ENCODE results near the gene TSNAX. TPM values are rescaled to one million over a fixed set of nuclear protein-coding genes. Genes with fewer than 3 reads are reported as not detected.

The TSNAX gene
- total and polyA plus RNA-seq, 4 donors = 12.8 to 25.4 (median 19.6) TPM

GRCh38 chr1:231580874-231581273 is 52.4 kb downstream of the TSNAX start (continued):
- no peak for TF ChIP-seq CTCF (IDR thresholded peaks at IDR 0.05; ENCODE audit: low read depth, low read length, missing input control)
- no peak for TF ChIP-seq EGR1 (IDR thresholded peaks at IDR 0.05; ENCODE audit: low read depth in 2 of 2)
- no peak for TF ChIP-seq FOXA1 (IDR thresholded peaks at IDR 0.05)
- TF ChIP-seq RXRA (IDR thresholded peaks at IDR 0.05) = no peak

GRCh38 chr1:231581859-231582258 is 53.4 kb downstream of the TSNAX start:
- no peak for DNase-seq (ENCODE audit: low spot score)
- Histone ChIP-seq H3K4me1 (ENCODE audit: control insufficient read depth in 4 of 4, insufficient read depth in 4 of 4, low read length in 3 of 4) (no peaks in the 10 kb centered on the region), H3K4me3 (ENCODE audit: low read depth in 1 of 3, low read length in 3 of 3) (no peak overlapping the region), H3K27me3 (ENCODE audit: control insufficient read depth in 4 of 4, insufficient read depth in 4 of 4, low read length in 3 of 4) (no peaks in the 10 kb centered on the region), H3K36me3 (ENCODE audit: control insufficient read depth in 4 of 4, insufficient read depth in 3 of 4, low read depth in 1 of 4, low read length in 3 of 4) (peaks cover 0 to 2% (median 0%) of the 10 kb centered on the region in 4 donors), H3K27ac (ENCODE audit: low read depth in 1 of 2, low read length in 2 of 2) (no peak overlapping the region), H3K9ac (ENCODE audit: low read depth in 1 of 2, low read length in 2 of 2) (no peak overlapping the region), H3K9me3 (ENCODE audit: control insufficient read depth in 4 of 4, low read length in 3 of 4) (no peaks in the 10 kb centered on the region)
- TF ChIP-seq ZBTB33 (IDR thresholded peaks at IDR 0.05) = no peak
- TF ChIP-seq NR2F2 (IDR thresholded peaks at IDR 0.05) = no peak
- no peak for TF ChIP-seq TAF1 (conservative IDR thresholded peaks at IDR 0.05)
- no peak for TF ChIP-seq YY1 (IDR thresholded peaks at IDR 0.05)
- no peak for TF ChIP-seq HNF4G (IDR thresholded peaks at IDR 0.05)
- no peak for TF ChIP-seq JUND (IDR thresholded peaks at IDR 0.05)
- no peak for TF ChIP-seq ATF3 (IDR thresholded peaks at IDR 0.05)
- TF ChIP-seq SP1 (IDR thresholded peaks at IDR 0.05) = no peak
- TF ChIP-seq RXRA (IDR thresholded peaks at IDR 0.05) = no peak
- TF ChIP-seq MAX (IDR thresholded peaks at IDR 0.05) = no peak
- no peak for TF ChIP-seq EGR1 (IDR thresholded peaks at IDR 0.05; ENCODE audit: low read depth in 2 of 2)
- TF ChIP-seq GABPA (IDR thresholded peaks at IDR 0.05 in 1 of 2, conservative IDR thresholded peaks at IDR 0.05 in 1 of 2) = no peak
- TF ChIP-seq CTCF (IDR thresholded peaks at IDR 0.05; ENCODE audit: low read depth, low read length, missing input control) = no peak
- no peak for TF ChIP-seq FOXA2 (IDR thresholded peaks at IDR 0.05)
- no peak for TF ChIP-seq REST (IDR thresholded peaks at IDR 0.05)
- no peak for TF ChIP-seq RAD21 (IDR thresholded peaks at IDR 0.05)
- TF ChIP-seq FOXA1 (IDR thresholded peaks at IDR 0.05) = no peak
- TF ChIP-seq HNF4A (conservative IDR thresholded peaks at IDR 0.05) = no peak
- 74% methylated on average over 2 of the region's 2 CpGs for WGBS

Measured in liver (tissue), 9 donors.